ENCODE results near the gene DSC1.

- TF ChIP-seq CTCF (IDR thresholded peaks at IDR 0.05; ENCODE audit: insufficient read depth, low read length, poor library complexity, severe bottlenecking), result no peak
- TF ChIP-seq EZH2phosphoT487 (conservative IDR thresholded peaks at IDR 0.05; ENCODE audit: low read length), result no peak
Observed at GRCh38 chr18:31155498-31155897, 7.2 kb downstream of the DSC1 start.

Measured in SU-DHL-6 (cell line).